NCI-H128 (cell line): ENCODE results near the gene ACOXL.

Source experiments
- DNase-seq: peaks from one replicate; lab custom pipeline; 2025; ENCODE audit not compliant: unreplicated experiment; lab: John Stamatoyannopoulos, UW

ACOXL gene

GRCh38 chr2:111100765-111101162 is 368.4 kb downstream of the ACOXL start:
- DNase-seq: no peak

GRCh38 chr2:111101592-111101991 is 369.2 kb downstream of the ACOXL start:
- no peak for DNase-seq

GRCh38 chr2:111102216-111102615 is 369.8 kb downstream of the ACOXL start:
- DNase-seq: no peak

- DNase-seq: no peak
Measured at GRCh38 chr2:111105926-111106325, 373.6 kb downstream of the ACOXL start.

GRCh38 chr2:111106706-111107105 is 374.3 kb downstream of the ACOXL start:
- DNase-seq: no peak

GRCh38 chr2:111108745-111109271 is 376.4 kb downstream of the ACOXL start:
- no peak for DNase-seq

GRCh38 chr2:111111101-111111755 is 378.9 kb downstream of the ACOXL start:
- DNase-seq: no peak

GRCh38 chr2:111113838-111114237 is 381.5 kb downstream of the ACOXL start:
- no peak for DNase-seq

GRCh38 chr2:111116011-111116746 is 383.8 kb downstream of the ACOXL start:
- DNase-seq: no peak

- peak; percentile 80 for DNase-seq
Measured at GRCh38 chr2:111116843-111117597, 384.6 kb downstream of the ACOXL start.

GRCh38 chr2:111117598-111118480 is 385.5 kb downstream of the ACOXL start:
- no peak for DNase-seq

- DNase-seq: no peak
Measured at GRCh38 chr2:111118481-111118980, 386.2 kb downstream of the ACOXL start.

GRCh38 chr2:111118981-111119821 is 386.8 kb downstream of the ACOXL start:
- DNase-seq: no peak

- DNase-seq: no peak
Measured at GRCh38 chr2:111119822-111120252, 387.5 kb downstream of the ACOXL start.

GRCh38 chr2:111120253-111121027 is 388.1 kb downstream of the ACOXL start, which contains the start of gene BCL2L11:
TSS of gene BCL2L11 (plus strand) at chr2:111120914. CDS start at chr2:111123746, 2,832 bp downstream.
- DNase-seq: peak; percentile 96

- DNase-seq: no peak
Measured at GRCh38 chr2:111121028-111121827, 388.9 kb downstream of the ACOXL start.

- peak; percentile 87 for DNase-seq
Measured at GRCh38 chr2:111121828-111122630, 389.7 kb downstream of the ACOXL start.
